ENCODE results near the gene KCMF1.

The KCMF1 gene

DNA sequence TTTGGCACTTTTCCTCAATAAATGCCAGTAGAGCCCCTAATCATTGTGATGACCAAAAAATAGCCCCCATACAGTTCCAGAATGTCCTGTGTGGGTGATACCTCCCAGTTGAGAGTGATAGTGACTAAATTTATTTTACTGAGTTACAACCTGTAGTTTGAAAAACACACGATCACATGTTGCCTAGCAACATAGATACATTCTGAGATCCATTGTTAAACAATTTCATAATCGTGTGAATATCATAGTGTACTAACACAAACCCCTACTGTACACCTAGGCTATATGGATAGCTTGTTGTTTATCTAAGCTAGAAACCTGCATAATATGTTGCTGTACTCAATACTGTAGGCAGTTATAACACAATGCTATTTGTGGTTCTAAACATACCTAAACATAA lies 30.6 kb downstream of the KCMF1 start:
- Histone ChIP-seq H3K79me1 (ENCODE audit: low read depth, low read length) (no peaks in the 10 kb centered on the region), H3K4ac (ENCODE audit: low read length) (no peak overlapping the region), H3K9ac (ENCODE audit: low read depth, low read length, poor library complexity) (no peak overlapping the region), H2BK12ac (ENCODE audit: low read length) (no peak overlapping the region), H3K4me2 (ENCODE audit: insufficient read depth, low read length, poor library complexity, severe bottlenecking) (no peak overlapping the region), H3K18ac (ENCODE audit: low read length) (no peak overlapping the region), H2AFZ (ENCODE audit: low read length) (no peak overlapping the region), H3K4me3 (ENCODE audit: low read length in 2 of 2) (no peak overlapping the region), H4K8ac (ENCODE audit: low read depth, low read length) (no peak overlapping the region), H2BK5ac (ENCODE audit: low read length) (no peak overlapping the region), H3K9me3 (replicated peaks in 1 of 2; ENCODE audit: control insufficient read depth in 2 of 2, insufficient read depth in 1 of 2, low read depth in 1 of 2, low read length in 2 of 2) (peaks cover 2 to 12% of the 10 kb centered on the region in 2 donors), H3K23ac (ENCODE audit: low read depth, low read length, poor library complexity) (no peak overlapping the region), H4K91ac (ENCODE audit: low read depth, low read length, poor library complexity) (no peak overlapping the region), H3K4me1 (ENCODE audit: control insufficient read depth in 2 of 2, insufficient read depth in 1 of 2, low read depth in 1 of 2, low read length in 2 of 2) (no peaks in the 10 kb centered on the region), H3K36me3 (replicated peaks in 1 of 2; ENCODE audit: control insufficient read depth in 2 of 2, insufficient read depth in 2 of 2, low read length in 2 of 2) (peaks cover 4 to 15% of the 10 kb centered on the region in 2 donors), H3K27ac (replicated peaks; ENCODE audit: low read length) (no peak overlapping the region), H2BK15ac (ENCODE audit: low read length) (no peak overlapping the region), H2BK120ac (ENCODE audit: low read depth, low read length) (no peak overlapping the region), H3K27me3 (ENCODE audit: control insufficient read depth in 3 of 3, insufficient read depth in 3 of 3, low read depth in 1 of 3, low read length in 3 of 3) (no peaks in the 10 kb centered on the region), H2AK5ac (ENCODE audit: low read depth, low read length) (no peak overlapping the region), H3K14ac (ENCODE audit: low read length) (no peak overlapping the region)
- DNase-seq (ENCODE audit: low spot score) = no peak
- WGBS, 2 donors (ENCODE audit: extremely low coverage in 2 of 2, insufficient read length in 2 of 2, insufficient replicate concordance in 1 of 2) = no CpG with 5 or more reads among the region's 2 CpGs

DNA sequence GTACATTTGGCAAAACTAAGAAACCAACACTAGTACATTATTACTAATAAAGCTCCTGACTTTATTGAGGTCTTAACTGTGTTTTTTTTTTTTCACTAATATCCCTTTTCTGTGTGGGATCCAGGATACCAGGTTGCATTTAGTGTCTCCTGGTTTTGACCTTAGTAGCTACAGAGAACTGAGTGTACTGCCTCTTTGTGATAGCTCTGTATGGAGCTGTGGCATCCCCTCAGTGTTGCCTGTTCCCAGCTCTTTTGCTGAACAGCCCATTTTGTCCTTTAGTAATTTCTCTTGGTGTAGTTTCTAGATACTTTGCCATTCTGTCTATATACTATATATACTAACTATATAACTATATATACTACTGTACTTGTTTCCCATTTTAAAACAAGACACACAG lies 31.6 kb downstream of the KCMF1 start:
- no peak overlapping the region for H3K4me2 ChIP-seq (ENCODE audit: insufficient read depth, low read length, poor library complexity, severe bottlenecking)
- H3K4me3 ChIP-seq (ENCODE audit: low read length in 2 of 2) = no peak overlapping the region
- no peak overlapping the region for H3K14ac ChIP-seq (ENCODE audit: low read length)
- no peaks in the 10 kb centered on the region for H3K4me1 ChIP-seq (ENCODE audit: control insufficient read depth in 2 of 2, insufficient read depth in 1 of 2, low read depth in 1 of 2, low read length in 2 of 2)
- no peak overlapping the region for H3K4ac ChIP-seq (ENCODE audit: low read length)
- DNase-seq (ENCODE audit: low spot score) = no peak
- no peak overlapping the region for H2AFZ ChIP-seq (ENCODE audit: low read length)
- H2BK15ac ChIP-seq (ENCODE audit: low read length) = no peak overlapping the region
- no peak overlapping the region for H3K27ac ChIP-seq (replicated peaks; ENCODE audit: low read length)
- H2BK120ac ChIP-seq (ENCODE audit: low read depth, low read length) = no peak overlapping the region
- H3K18ac ChIP-seq (ENCODE audit: low read length) = no peak overlapping the region
- H3K27me3 ChIP-seq (ENCODE audit: control insufficient read depth in 3 of 3, insufficient read depth in 3 of 3, low read depth in 1 of 3, low read length in 3 of 3) = no peaks in the 10 kb centered on the region
- H4K8ac ChIP-seq (ENCODE audit: low read depth, low read length) = no peak overlapping the region
- no peak overlapping the region for H4K91ac ChIP-seq (ENCODE audit: low read depth, low read length, poor library complexity)
- no peak overlapping the region for H2BK5ac ChIP-seq (ENCODE audit: low read length)
- H2AK5ac ChIP-seq (ENCODE audit: low read depth, low read length) = no peak overlapping the region
- no peaks in the 10 kb centered on the region for H3K79me1 ChIP-seq (ENCODE audit: low read depth, low read length)
- H3K9ac ChIP-seq (ENCODE audit: low read depth, low read length, poor library complexity) = no peak overlapping the region
- H3K9me3 ChIP-seq (replicated peaks in 1 of 2; ENCODE audit: control insufficient read depth in 2 of 2, insufficient read depth in 1 of 2, low read depth in 1 of 2, low read length in 2 of 2) = peaks cover 6 to 20% of the 10 kb centered on the region in 2 donors
- H2BK12ac ChIP-seq (ENCODE audit: low read length) = no peak overlapping the region
- no peak overlapping the region for H3K23ac ChIP-seq (ENCODE audit: low read depth, low read length, poor library complexity)
- peaks cover 9 to 22% of the 10 kb centered on the region in 2 donors for H3K36me3 ChIP-seq (replicated peaks in 1 of 2; ENCODE audit: control insufficient read depth in 2 of 2, insufficient read depth in 2 of 2, low read length in 2 of 2)

DNA sequence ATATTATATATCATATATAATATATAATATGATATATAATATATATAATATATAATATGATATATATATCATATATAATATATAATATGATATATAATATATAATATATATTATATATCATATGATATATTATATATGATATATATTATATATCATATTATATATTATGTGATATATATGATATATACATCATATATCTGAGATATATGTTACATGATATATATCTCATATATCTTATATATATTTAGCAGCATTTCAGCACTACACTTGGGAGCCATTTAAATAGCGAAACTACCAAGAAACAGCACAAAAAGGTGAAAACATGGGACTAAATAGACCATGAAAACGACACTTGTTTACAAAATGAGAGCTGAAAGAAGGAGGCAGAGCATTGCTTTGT lies 37.3 kb downstream of the KCMF1 start:
- no CpG with 5 or more reads among the region's 2 CpGs for WGBS, 2 donors (ENCODE audit: extremely low coverage in 2 of 2, insufficient read length in 2 of 2, insufficient replicate concordance in 1 of 2)
- DNase-seq (ENCODE audit: low spot score) = no peak
- no peak overlapping the region for H3K27ac ChIP-seq (replicated peaks; ENCODE audit: low read length)
- no peak overlapping the region for H2BK12ac ChIP-seq (ENCODE audit: low read length)
- peaks cover 13 to 52% of the 10 kb centered on the region in 2 donors for H3K36me3 ChIP-seq (replicated peaks in 1 of 2; ENCODE audit: control insufficient read depth in 2 of 2, insufficient read depth in 2 of 2, low read length in 2 of 2)
- no peaks in the 10 kb centered on the region for H3K79me1 ChIP-seq (ENCODE audit: low read depth, low read length)
- H3K23ac ChIP-seq (ENCODE audit: low read depth, low read length, poor library complexity) = no peak overlapping the region
- no peak overlapping the region for H2BK15ac ChIP-seq (ENCODE audit: low read length)
- peaks cover 1% of the 10 kb centered on the region in 2 donors for H3K4me1 ChIP-seq (ENCODE audit: control insufficient read depth in 2 of 2, insufficient read depth in 1 of 2, low read depth in 1 of 2, low read length in 2 of 2)
- no peak overlapping the region for H3K4ac ChIP-seq (ENCODE audit: low read length)
- no peak overlapping the region for H3K4me2 ChIP-seq (ENCODE audit: insufficient read depth, low read length, poor library complexity, severe bottlenecking)
- no peak overlapping the region for H3K18ac ChIP-seq (ENCODE audit: low read length)
- H3K14ac ChIP-seq (ENCODE audit: low read length) = no peak overlapping the region
- no peaks in the 10 kb centered on the region for H3K27me3 ChIP-seq (ENCODE audit: control insufficient read depth in 3 of 3, insufficient read depth in 3 of 3, low read depth in 1 of 3, low read length in 3 of 3)
- no peak overlapping the region for H2BK120ac ChIP-seq (ENCODE audit: low read depth, low read length)
- peaks cover 8 to 29% of the 10 kb centered on the region in 2 donors for H3K9me3 ChIP-seq (replicated peaks in 1 of 2; ENCODE audit: control insufficient read depth in 2 of 2, insufficient read depth in 1 of 2, low read depth in 1 of 2, low read length in 2 of 2)
- no peak overlapping the region for H4K8ac ChIP-seq (ENCODE audit: low read depth, low read length)
- no peak overlapping the region for H3K9ac ChIP-seq (ENCODE audit: low read depth, low read length, poor library complexity)
- no peak overlapping the region for H4K91ac ChIP-seq (ENCODE audit: low read depth, low read length, poor library complexity)
- H2AK5ac ChIP-seq (ENCODE audit: low read depth, low read length) = no peak overlapping the region
- H2BK5ac ChIP-seq (ENCODE audit: low read length) = no peak overlapping the region
- H2AFZ ChIP-seq (ENCODE audit: low read length) = no peak overlapping the region
- no peak overlapping the region for H3K4me3 ChIP-seq (ENCODE audit: low read length in 2 of 2)

DNA sequence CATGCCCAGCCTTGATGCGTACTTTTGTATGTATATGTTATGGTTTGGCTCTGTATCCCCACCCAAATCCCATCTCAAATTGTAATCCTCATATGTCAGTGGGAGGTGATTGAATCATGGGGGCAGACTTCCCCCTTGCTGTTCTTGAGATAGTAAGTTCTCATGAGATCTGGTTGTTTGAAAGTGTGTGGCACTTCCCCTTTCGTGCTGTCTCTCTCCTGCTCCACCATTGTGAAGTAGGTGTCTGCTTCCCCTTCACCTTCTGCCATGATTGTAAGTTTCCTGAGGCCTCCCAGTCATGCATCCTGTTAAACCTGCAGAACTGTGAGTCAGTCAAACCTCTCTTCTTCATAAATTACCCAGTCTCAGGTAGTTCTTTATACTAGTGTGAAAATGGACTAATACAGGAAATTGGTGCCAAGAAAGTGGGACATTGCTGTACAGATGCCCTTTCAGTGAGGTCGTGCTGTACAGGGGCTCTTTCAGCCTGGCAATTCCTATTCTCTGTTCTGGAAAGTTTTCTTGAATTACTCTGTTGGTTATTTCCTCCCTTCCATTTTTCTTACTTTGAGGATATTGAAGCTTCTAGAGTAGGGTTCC lies 38.2 kb downstream of the KCMF1 start:
- WGBS, 2 donors (ENCODE audit: extremely low coverage in 2 of 2, insufficient read length in 2 of 2, insufficient replicate concordance in 1 of 2) = no CpG with 5 or more reads among the region's 3 CpGs
- Histone ChIP-seq H2AFZ (ENCODE audit: low read length) (no peak overlapping the region), H2BK5ac (ENCODE audit: low read length) (no peak overlapping the region), H3K18ac (ENCODE audit: low read length) (no peak overlapping the region), H3K4me3 (ENCODE audit: low read length in 2 of 2) (no peak overlapping the region), H2BK120ac (ENCODE audit: low read depth, low read length) (no peak overlapping the region), H3K4ac (ENCODE audit: low read length) (no peak overlapping the region), H3K4me1 (ENCODE audit: control insufficient read depth in 2 of 2, insufficient read depth in 1 of 2, low read depth in 1 of 2, low read length in 2 of 2) (peaks cover 1 to 2% of the 10 kb centered on the region in 2 donors), H3K79me1 (ENCODE audit: low read depth, low read length) (no peaks in the 10 kb centered on the region), H3K23ac (ENCODE audit: low read depth, low read length, poor library complexity) (no peak overlapping the region), H3K36me3 (replicated peaks in 1 of 2; ENCODE audit: control insufficient read depth in 2 of 2, insufficient read depth in 2 of 2, low read length in 2 of 2) (peaks cover 11 to 45% of the 10 kb centered on the region in 2 donors), H4K91ac (ENCODE audit: low read depth, low read length, poor library complexity) (no peak overlapping the region), H3K9me3 (replicated peaks in 1 of 2; ENCODE audit: control insufficient read depth in 2 of 2, insufficient read depth in 1 of 2, low read depth in 1 of 2, low read length in 2 of 2) (peaks cover 6 to 24% of the 10 kb centered on the region in 2 donors), H3K14ac (ENCODE audit: low read length) (no peak overlapping the region), H3K9ac (ENCODE audit: low read depth, low read length, poor library complexity) (no peak overlapping the region), H3K27ac (replicated peaks; ENCODE audit: low read length) (no peak overlapping the region), H3K4me2 (ENCODE audit: insufficient read depth, low read length, poor library complexity, severe bottlenecking) (no peak overlapping the region), H2AK5ac (ENCODE audit: low read depth, low read length) (no peak overlapping the region), H2BK12ac (ENCODE audit: low read length) (no peak overlapping the region), H2BK15ac (ENCODE audit: low read length) (no peak overlapping the region), H4K8ac (ENCODE audit: low read depth, low read length) (no peak overlapping the region), H3K27me3 (ENCODE audit: control insufficient read depth in 3 of 3, insufficient read depth in 3 of 3, low read depth in 1 of 3, low read length in 3 of 3) (no peaks in the 10 kb centered on the region)
- DNase-seq (ENCODE audit: low spot score) = no peak

Measured in neuronal stem cell (in vitro differentiated cells).